Measurements from ENCODE around the gene CCDC190. TPM values are rescaled to one million over a fixed set of nuclear protein-coding genes. Genes with fewer than 3 reads are reported as not detected.

CCDC190 gene
- polyA plus RNA-seq, 2 donors, result 1.5 to 5.8 TPM

- 87 to 91% methylated on average over 16 of the region's 16 CpGs for WGBS, 2 donors
- no peaks in the 10 kb centered on the region for H3K9me3 ChIP-seq (ENCODE audit: control insufficient read depth in 2 of 2, insufficient read depth in 1 of 2, low read depth in 1 of 2, low read length in 1 of 2)
- no peak overlapping the region for H3K4me3 ChIP-seq (ENCODE audit: low read depth in 1 of 2, low read length in 2 of 2)
- H3K4me1 ChIP-seq (ENCODE audit: control insufficient read depth in 2 of 2, insufficient read depth in 2 of 2, low read length in 1 of 2), result no peaks in the 10 kb centered on the region
- no peak overlapping the region for H3K27ac ChIP-seq (ENCODE audit: low read depth in 2 of 2, low read length in 1 of 2)
- H3K27me3 ChIP-seq (ENCODE audit: control insufficient read depth in 1 of 2, insufficient read depth in 2 of 2, low read length in 2 of 2), result no peaks in the 10 kb centered on the region
- no peaks in the 10 kb centered on the region for H3K36me3 ChIP-seq (ENCODE audit: control insufficient read depth in 2 of 2, insufficient read depth in 2 of 2, low read length in 1 of 2)
Observed at GRCh38 chr1:162846256-162847212, 14.4 kb downstream of the CCDC190 start.

- Histone ChIP-seq H3K27me3 (ENCODE audit: control insufficient read depth in 1 of 2, insufficient read depth in 2 of 2, low read length in 2 of 2) (no peaks in the 10 kb centered on the region), H3K4me1 (ENCODE audit: control insufficient read depth in 2 of 2, insufficient read depth in 2 of 2, low read length in 1 of 2) (no peaks in the 10 kb centered on the region), H3K9me3 (ENCODE audit: control insufficient read depth in 2 of 2, insufficient read depth in 1 of 2, low read depth in 1 of 2, low read length in 1 of 2) (no peaks in the 10 kb centered on the region), H3K36me3 (ENCODE audit: control insufficient read depth in 2 of 2, insufficient read depth in 2 of 2, low read length in 1 of 2) (no peaks in the 10 kb centered on the region), H3K27ac (ENCODE audit: low read depth in 2 of 2, low read length in 1 of 2) (no peak overlapping the region), H3K4me3 (ENCODE audit: low read depth in 1 of 2, low read length in 2 of 2) (no peak overlapping the region)
- WGBS, 2 donors, result 90 to 94% methylated on average over 1 of the region's 1 CpG
Observed at GRCh38 chr1:162844153-162844552, 16.8 kb downstream of the CCDC190 start.

GRCh38 chr1:162840250-162840839 lies 20.6 kb downstream of the CCDC190 start:
- Histone ChIP-seq H3K9me3 (ENCODE audit: control insufficient read depth in 2 of 2, insufficient read depth in 1 of 2, low read depth in 1 of 2, low read length in 1 of 2) (peaks cover 2 to 5% of the 10 kb centered on the region in 2 donors), H3K4me1 (ENCODE audit: control insufficient read depth in 2 of 2, insufficient read depth in 2 of 2, low read length in 1 of 2) (no peaks in the 10 kb centered on the region), H3K4me3 (ENCODE audit: low read depth in 1 of 2, low read length in 2 of 2) (no peak overlapping the region), H3K36me3 (ENCODE audit: control insufficient read depth in 2 of 2, insufficient read depth in 2 of 2, low read length in 1 of 2) (no peaks in the 10 kb centered on the region), H3K27ac (ENCODE audit: low read depth in 2 of 2, low read length in 1 of 2) (no peak overlapping the region), H3K27me3 (ENCODE audit: control insufficient read depth in 1 of 2, insufficient read depth in 2 of 2, low read length in 2 of 2) (no peaks in the 10 kb centered on the region)

DNA sequence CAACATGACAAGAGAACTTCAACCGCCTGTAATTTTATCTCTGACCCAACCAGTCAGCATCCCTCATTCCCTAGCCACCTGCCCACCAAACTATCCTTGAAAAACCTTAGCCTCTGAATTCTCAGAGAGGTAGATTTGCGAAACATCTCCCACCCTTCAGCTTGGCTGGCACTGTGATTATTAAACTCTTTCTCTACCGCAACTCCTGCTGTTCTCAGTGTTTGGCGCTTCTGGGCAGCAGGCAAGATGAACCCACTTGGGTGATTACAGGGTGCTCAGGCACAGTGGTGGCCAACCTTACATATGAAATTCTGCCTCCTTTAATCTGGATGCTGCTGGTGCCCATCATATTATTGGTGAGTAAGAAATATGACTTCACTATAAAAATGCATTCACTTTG lies 22.1 kb downstream of the CCDC190 start:
- Histone ChIP-seq H3K27ac (ENCODE audit: low read depth in 2 of 2, low read length in 1 of 2) (no peak overlapping the region), H3K4me3 (ENCODE audit: low read depth in 1 of 2, low read length in 2 of 2) (no peak overlapping the region), H3K36me3 (ENCODE audit: control insufficient read depth in 2 of 2, insufficient read depth in 2 of 2, low read length in 1 of 2) (no peaks in the 10 kb centered on the region), H3K27me3 (ENCODE audit: control insufficient read depth in 1 of 2, insufficient read depth in 2 of 2, low read length in 2 of 2) (no peaks in the 10 kb centered on the region), H3K4me1 (ENCODE audit: control insufficient read depth in 2 of 2, insufficient read depth in 2 of 2, low read length in 1 of 2) (no peaks in the 10 kb centered on the region), H3K9me3 (ENCODE audit: control insufficient read depth in 2 of 2, insufficient read depth in 1 of 2, low read depth in 1 of 2, low read length in 1 of 2) (peaks cover 2 to 5% of the 10 kb centered on the region in 2 donors)
- 72 to 94% methylated on average over 4 of the region's 4 CpGs for WGBS, 2 donors

DNA sequence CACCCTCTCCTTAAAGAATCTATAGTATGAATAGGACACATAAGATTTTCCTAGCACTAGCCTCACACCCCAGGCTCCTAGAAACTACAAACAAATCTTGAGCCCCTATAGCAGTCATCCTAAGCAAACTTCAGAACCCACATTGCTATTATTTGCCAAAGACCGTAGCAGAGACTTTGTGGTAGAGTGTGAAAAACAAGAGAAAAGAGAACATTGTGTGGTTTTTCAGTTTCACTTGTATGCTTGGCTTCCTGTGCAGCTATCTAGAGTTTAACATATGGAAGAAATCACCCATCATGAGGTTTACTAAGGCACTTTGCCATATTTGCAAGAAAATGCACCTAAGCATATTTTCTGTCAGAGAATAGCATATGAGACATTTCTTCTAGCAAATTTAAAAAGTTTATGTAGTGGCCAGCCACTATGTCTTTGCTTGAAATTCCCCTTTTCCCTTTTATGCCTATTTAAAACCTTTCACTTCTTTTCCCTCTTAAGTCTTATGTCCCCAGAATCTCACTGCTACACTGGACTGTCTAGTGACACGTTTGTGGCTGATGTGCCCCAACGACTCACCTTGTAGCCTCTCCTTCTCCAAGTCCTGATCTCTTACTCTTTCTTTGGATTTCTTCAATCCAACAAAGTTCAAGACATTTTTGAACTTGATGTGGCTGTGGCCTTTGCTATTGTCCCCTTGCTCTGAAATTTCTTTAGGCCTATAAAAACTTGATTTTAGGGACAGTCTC lies 25.6 kb downstream of the CCDC190 start:
- 57 to 61% methylated on average over 3 of the region's 3 CpGs for WGBS, 2 donors
- H3K27ac ChIP-seq (ENCODE audit: low read depth in 2 of 2, low read length in 1 of 2), result no peak overlapping the region
- no peak overlapping the region for H3K4me3 ChIP-seq (ENCODE audit: low read depth in 1 of 2, low read length in 2 of 2)
- H3K36me3 ChIP-seq (ENCODE audit: control insufficient read depth in 2 of 2, insufficient read depth in 2 of 2, low read length in 1 of 2), result no peaks in the 10 kb centered on the region
- no peaks in the 10 kb centered on the region for H3K27me3 ChIP-seq (ENCODE audit: control insufficient read depth in 1 of 2, insufficient read depth in 2 of 2, low read length in 2 of 2)
- H3K9me3 ChIP-seq (ENCODE audit: control insufficient read depth in 2 of 2, insufficient read depth in 1 of 2, low read depth in 1 of 2, low read length in 1 of 2), result peaks cover 2 to 5% of the 10 kb centered on the region in 2 donors
- no peaks in the 10 kb centered on the region for H3K4me1 ChIP-seq (ENCODE audit: control insufficient read depth in 2 of 2, insufficient read depth in 2 of 2, low read length in 1 of 2)

DNA sequence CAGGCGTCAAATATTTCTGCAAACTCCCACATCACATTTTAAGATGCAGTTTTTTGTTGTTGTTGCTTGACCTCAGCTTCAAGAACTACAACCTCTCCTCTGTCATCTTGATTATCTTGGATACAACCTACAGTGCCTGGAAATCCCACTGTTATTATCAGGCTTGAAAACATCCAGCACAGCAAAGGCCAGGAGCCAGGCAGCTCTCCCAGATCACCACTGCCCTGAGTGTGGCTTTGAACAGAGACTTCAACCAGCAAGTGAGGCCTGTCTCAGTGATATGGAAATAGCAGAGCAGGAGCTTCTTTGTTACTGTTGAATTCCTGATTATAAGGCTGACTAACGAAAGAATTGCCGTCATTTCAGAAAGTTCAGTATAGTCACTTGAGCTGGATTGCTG lies 28.5 kb downstream of the CCDC190 start:
- H3K36me3 ChIP-seq (ENCODE audit: control insufficient read depth in 2 of 2, insufficient read depth in 2 of 2, low read length in 1 of 2), result no peaks in the 10 kb centered on the region
- 67 to 94% methylated on average over 3 of the region's 3 CpGs for WGBS, 2 donors

DNA sequence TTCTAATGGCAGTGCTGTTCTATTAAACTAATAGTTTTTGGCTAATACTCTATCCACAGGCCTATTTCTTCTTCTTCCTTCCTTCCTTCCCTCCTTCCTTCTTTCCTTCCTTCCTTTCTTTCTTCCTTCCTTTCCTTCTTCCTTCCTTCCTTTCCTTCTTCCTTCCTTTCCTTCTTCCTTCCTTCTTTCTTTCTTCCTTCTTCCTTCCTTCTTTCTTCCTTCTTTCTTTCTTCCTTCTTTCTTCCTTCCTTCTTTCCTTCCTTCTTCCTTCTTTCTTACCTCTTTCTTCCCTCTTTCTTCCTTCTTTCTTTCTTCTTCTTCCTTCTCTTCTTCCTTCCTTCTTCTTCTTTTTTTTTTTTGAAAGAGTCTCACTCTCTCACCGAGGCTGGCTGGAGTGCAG lies 31.7 kb downstream of the CCDC190 start:
- no peak overlapping the region for H3K4me3 ChIP-seq (ENCODE audit: low read depth in 1 of 2, low read length in 2 of 2)
- H3K9me3 ChIP-seq (ENCODE audit: control insufficient read depth in 2 of 2, insufficient read depth in 1 of 2, low read depth in 1 of 2, low read length in 1 of 2), result no peaks in the 10 kb centered on the region
- no peaks in the 10 kb centered on the region for H3K36me3 ChIP-seq (ENCODE audit: control insufficient read depth in 2 of 2, insufficient read depth in 2 of 2, low read length in 1 of 2)
- H3K27me3 ChIP-seq (ENCODE audit: control insufficient read depth in 1 of 2, insufficient read depth in 2 of 2, low read length in 2 of 2), result no peaks in the 10 kb centered on the region
- no peak overlapping the region for H3K27ac ChIP-seq (ENCODE audit: low read depth in 2 of 2, low read length in 1 of 2)
- no peaks in the 10 kb centered on the region for H3K4me1 ChIP-seq (ENCODE audit: control insufficient read depth in 2 of 2, insufficient read depth in 2 of 2, low read length in 1 of 2)
- 96 to 98% methylated on average over 1 of the region's 1 CpG for WGBS, 2 donors

More for the DNA sequence above, 28.5 kb downstream of the CCDC190 start:
- H3K4me3 ChIP-seq (ENCODE audit: low read depth in 1 of 2, low read length in 2 of 2), result no peak overlapping the region
- no peaks in the 10 kb centered on the region for H3K9me3 ChIP-seq (ENCODE audit: control insufficient read depth in 2 of 2, insufficient read depth in 1 of 2, low read depth in 1 of 2, low read length in 1 of 2)
- no peaks in the 10 kb centered on the region for H3K4me1 ChIP-seq (ENCODE audit: control insufficient read depth in 2 of 2, insufficient read depth in 2 of 2, low read length in 1 of 2)
- H3K27me3 ChIP-seq (ENCODE audit: control insufficient read depth in 1 of 2, insufficient read depth in 2 of 2, low read length in 2 of 2), result no peaks in the 10 kb centered on the region
- H3K27ac ChIP-seq (ENCODE audit: low read depth in 2 of 2, low read length in 1 of 2), result no peak overlapping the region

GRCh38 chr1:162823771-162824525 lies 37.0 kb downstream of the CCDC190 start:
- Histone ChIP-seq H3K27me3 (ENCODE audit: control insufficient read depth in 1 of 2, insufficient read depth in 2 of 2, low read length in 2 of 2) (no peaks in the 10 kb centered on the region), H3K9me3 (ENCODE audit: control insufficient read depth in 2 of 2, insufficient read depth in 1 of 2, low read depth in 1 of 2, low read length in 1 of 2) (no peaks in the 10 kb centered on the region), H3K4me1 (ENCODE audit: control insufficient read depth in 2 of 2, insufficient read depth in 2 of 2, low read length in 1 of 2) (peaks cover 6% of the 10 kb centered on the region in 2 donors), H3K27ac (ENCODE audit: low read depth in 2 of 2, low read length in 1 of 2) (no peak overlapping the region), H3K4me3 (ENCODE audit: low read depth in 1 of 2, low read length in 2 of 2) (no peak overlapping the region), H3K36me3 (ENCODE audit: control insufficient read depth in 2 of 2, insufficient read depth in 2 of 2, low read length in 1 of 2) (no peaks in the 10 kb centered on the region)
- 59 to 60% methylated on average over 2 of the region's 2 CpGs for WGBS, 2 donors

DNA sequence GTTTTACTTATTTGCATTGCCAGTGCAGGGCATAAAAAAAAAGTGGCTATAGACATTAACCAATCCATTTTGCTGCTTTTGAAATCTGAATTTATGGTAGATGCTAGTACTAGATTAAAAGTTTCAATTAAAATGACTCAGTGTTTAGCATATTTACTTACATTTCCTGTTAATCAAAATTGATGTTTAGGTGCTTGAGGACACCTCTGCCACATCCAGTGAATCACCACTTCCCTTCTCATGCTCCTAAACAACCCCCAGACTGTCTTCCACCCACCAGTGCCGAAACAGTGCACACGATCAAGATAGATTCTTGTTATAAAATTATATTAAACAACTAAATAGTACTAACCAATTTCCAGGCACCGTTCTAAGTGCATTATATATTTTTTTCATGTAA lies 37.7 kb downstream of the CCDC190 start:
- H3K27ac ChIP-seq (ENCODE audit: low read depth in 2 of 2, low read length in 1 of 2), result no peak overlapping the region
- H3K4me3 ChIP-seq (ENCODE audit: low read depth in 1 of 2, low read length in 2 of 2), result no peak overlapping the region
- no peaks in the 10 kb centered on the region for H3K9me3 ChIP-seq (ENCODE audit: control insufficient read depth in 2 of 2, insufficient read depth in 1 of 2, low read depth in 1 of 2, low read length in 1 of 2)
- H3K27me3 ChIP-seq (ENCODE audit: control insufficient read depth in 1 of 2, insufficient read depth in 2 of 2, low read length in 2 of 2), result no peaks in the 10 kb centered on the region
- peaks cover 6% of the 10 kb centered on the region in 2 donors for H3K4me1 ChIP-seq (ENCODE audit: control insufficient read depth in 2 of 2, insufficient read depth in 2 of 2, low read length in 1 of 2)
- H3K36me3 ChIP-seq (ENCODE audit: control insufficient read depth in 2 of 2, insufficient read depth in 2 of 2, low read length in 1 of 2), result no peaks in the 10 kb centered on the region
- 82 to 87% methylated on average over 3 of the region's 3 CpGs for WGBS, 2 donors

All from esophagus (tissue), 2 donors.